ENCODE results near the gene HNRNPLL. TPM values are rescaled to one million over a fixed set of nuclear protein-coding genes. Genes with fewer than 3 reads are reported as not detected.

Gene HNRNPLL
- total RNA-seq, 3 donors from 2014 or later (not counting 1 experiment from before 2014, with no cell fraction given): 7.3 to 18.4 (median 8.8) TPM

GRCh38 chr2:38534746-38535403, 67.9 kb downstream of the HNRNPLL start:
- Histone ChIP-seq H3K4me3 (ENCODE audit: low read length) (no peak overlapping the region), H3K4me1 (ENCODE audit: control insufficient read depth, insufficient read depth, low read length) (peaks cover 22% of the 10 kb centered on the region), H3K9me3 (ENCODE audit: control insufficient read depth, insufficient read depth, low read length) (no peaks in the 10 kb centered on the region), H3K27me3 (ENCODE audit: control insufficient read depth, insufficient read depth, low read length) (no peaks in the 10 kb centered on the region), H3K36me3 (ENCODE audit: control insufficient read depth, insufficient read depth, low read length) (no peaks in the 10 kb centered on the region), H3K27ac (ENCODE audit: low read length) (no peak overlapping the region)
- no peak for DNase-seq
- peaks cover 34 to 47% of the 10 kb centered on the region in 2 donors for H3K27me3 Mint-ChIP-seq (ENCODE audit: low read depth in 2 of 2)
- H3K27ac Mint-ChIP-seq: no peak overlapping the region
- no peak overlapping the region for H3K4me3 Mint-ChIP-seq
- no peak for ATAC-seq
- WGBS (ENCODE audit: insufficient coverage): 93% methylated on average over 16 of the region's 16 CpGs
- intact Hi-C loops (cut with micrococcal nuclease): no loop called here
- TF ChIP-seq CTCF (IDR thresholded peaks at IDR 0.05): no peak
- H3K4me1 Mint-ChIP-seq: peaks cover 0 to 5% of the 10 kb centered on the region in 2 donors
- H3K9me3 Mint-ChIP-seq: no peaks in the 10 kb centered on the region
- no peaks in the 10 kb centered on the region for H3K36me3 Mint-ChIP-seq

- no peak for DNase-seq
- Mint-ChIP-seq H3K9me3 (no peaks in the 10 kb centered on the region), H3K27ac (no peak overlapping the region), H3K4me1 (peaks cover 0 to 5% of the 10 kb centered on the region in 2 donors), H3K36me3 (no peaks in the 10 kb centered on the region), H3K4me3 (no peak overlapping the region), H3K27me3 (ENCODE audit: low read depth in 2 of 2) (peaks cover 38 to 47% of the 10 kb centered on the region in 2 donors)
- no peak for TF ChIP-seq CTCF (IDR thresholded peaks at IDR 0.05)
- ATAC-seq: no peak
- H3K36me3 ChIP-seq (ENCODE audit: control insufficient read depth, insufficient read depth, low read length): no peaks in the 10 kb centered on the region
- H3K27ac ChIP-seq (ENCODE audit: low read length): no peak overlapping the region
- no peak overlapping the region for H3K4me3 ChIP-seq (ENCODE audit: low read length)
- intact Hi-C loops (cut with micrococcal nuclease): no loop called here
- H3K4me1 ChIP-seq (ENCODE audit: control insufficient read depth, insufficient read depth, low read length): peaks cover 22% of the 10 kb centered on the region
- WGBS (ENCODE audit: insufficient coverage): 94% methylated on average over 10 of the region's 10 CpGs
- H3K9me3 ChIP-seq (ENCODE audit: control insufficient read depth, insufficient read depth, low read length): no peaks in the 10 kb centered on the region
- no peaks in the 10 kb centered on the region for H3K27me3 ChIP-seq (ENCODE audit: control insufficient read depth, insufficient read depth, low read length)
Observed at GRCh38 chr2:38533757-38534545, 68.8 kb downstream of the HNRNPLL start.

GRCh38 chr2:38533180-38533579, 69.5 kb downstream of the HNRNPLL start:
- H3K27me3 ChIP-seq (ENCODE audit: control insufficient read depth, insufficient read depth, low read length): peaks cover 4% of the 10 kb centered on the region
- intact Hi-C loops (cut with micrococcal nuclease): no loop called here
- 55% methylated on average over 9 of the region's 9 CpGs for WGBS (ENCODE audit: insufficient coverage)
- DNase-seq (peak in 1 of 2 donors; percentile 23), ATAC-seq (no peak)
- no peaks in the 10 kb centered on the region for H3K9me3 ChIP-seq (ENCODE audit: control insufficient read depth, insufficient read depth, low read length)
- TF ChIP-seq CTCF (IDR thresholded peaks at IDR 0.05): no peak
- Mint-ChIP-seq H3K27ac (no peak overlapping the region), H3K9me3 (no peaks in the 10 kb centered on the region), H3K4me1 (peaks cover 0 to 5% of the 10 kb centered on the region in 2 donors), H3K4me3 (no peak overlapping the region), H3K27me3 (ENCODE audit: low read depth in 2 of 2) (peaks cover 41 to 50% of the 10 kb centered on the region in 2 donors), H3K36me3 (no peaks in the 10 kb centered on the region)
- no peak overlapping the region for H3K4me3 ChIP-seq (ENCODE audit: low read length)
- H3K36me3 ChIP-seq (ENCODE audit: control insufficient read depth, insufficient read depth, low read length): no peaks in the 10 kb centered on the region
- peaks cover 22% of the 10 kb centered on the region for H3K4me1 ChIP-seq (ENCODE audit: control insufficient read depth, insufficient read depth, low read length)
- H3K27ac ChIP-seq (ENCODE audit: low read length): no peak overlapping the region
